Measurements from ENCODE around the gene ZNF322.

ZNF322 gene

GRCh38 chr6:26588965-26589364 is 70.6 kb downstream of the ZNF322 start:
- no peak for DNase-seq (ENCODE audit: low spot score)
